Stimulated activated CD4-positive, alpha-beta T cell treated with anti-CD3 and anti-CD28 coated beads, Interleukin-15, amount 100 ng/mL, for 48 hours (primary cell): Measurements from ENCODE around the gene RAX2.

Source experiments
- DNase-seq, 2 donors: peaks; one replicate each; pipeline ENCODE4 v3.0.0-alpha.2; 2020; ENCODE audit warnings: low read depth in 2 of 2

Gene RAX2

GRCh38 chr19:3801412-3802096, 29.5 kb upstream of the RAX2 start:
- peak in 1 of 2 donors; percentile 50 for DNase-seq

GRCh38 chr19:3800996-3801395, 29.0 kb upstream of the RAX2 start:
- DNase-seq, result no peak

GRCh38 chr19:3798137-3798536, 26.1 kb upstream of the RAX2 start:
- DNase-seq, result no peak

DNA sequence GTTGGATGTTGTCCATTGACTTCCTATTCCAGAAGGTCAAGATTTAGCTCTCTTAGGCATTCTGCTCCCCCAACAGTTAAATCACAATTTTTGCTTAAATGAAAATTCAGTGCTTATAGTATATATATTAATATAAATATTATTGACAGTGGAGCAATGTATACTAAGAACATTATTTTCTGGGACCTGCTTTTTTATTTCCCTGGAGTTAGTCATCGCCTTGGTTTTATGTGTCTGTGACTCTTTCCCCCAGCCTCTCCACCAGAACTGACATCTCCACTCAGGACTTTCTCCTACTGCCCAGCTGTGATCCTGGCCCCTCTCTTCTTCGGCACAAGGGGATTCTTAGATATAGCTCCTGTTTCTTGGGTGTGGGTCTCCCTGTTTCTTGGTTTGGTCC, 24.3 kb upstream of the RAX2 start:
- DNase-seq, result no peak

- no peak for DNase-seq
Observed at GRCh38 chr19:3793799-3794198, 21.8 kb upstream of the RAX2 start.

DNA sequence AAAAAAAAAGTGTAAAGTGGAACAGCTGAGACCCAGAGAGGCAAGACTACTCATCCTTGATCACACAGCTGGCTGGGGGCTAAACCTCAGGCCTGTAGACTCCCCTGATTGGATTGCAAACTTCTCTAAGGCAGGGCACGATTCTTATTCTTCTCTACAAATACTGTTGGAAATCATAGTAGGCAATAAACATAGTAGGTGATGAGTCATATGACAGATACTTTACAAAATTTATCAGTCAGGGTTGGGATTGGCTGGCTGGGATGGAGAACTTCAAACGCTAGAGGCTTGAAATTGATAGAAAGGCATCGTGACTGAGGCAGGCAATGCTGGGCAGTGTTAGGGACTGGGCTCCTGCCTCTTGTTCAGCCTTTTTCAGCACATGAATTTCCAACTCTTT, 20.1 kb upstream of the RAX2 start:
- DNase-seq, result no peak

DNA sequence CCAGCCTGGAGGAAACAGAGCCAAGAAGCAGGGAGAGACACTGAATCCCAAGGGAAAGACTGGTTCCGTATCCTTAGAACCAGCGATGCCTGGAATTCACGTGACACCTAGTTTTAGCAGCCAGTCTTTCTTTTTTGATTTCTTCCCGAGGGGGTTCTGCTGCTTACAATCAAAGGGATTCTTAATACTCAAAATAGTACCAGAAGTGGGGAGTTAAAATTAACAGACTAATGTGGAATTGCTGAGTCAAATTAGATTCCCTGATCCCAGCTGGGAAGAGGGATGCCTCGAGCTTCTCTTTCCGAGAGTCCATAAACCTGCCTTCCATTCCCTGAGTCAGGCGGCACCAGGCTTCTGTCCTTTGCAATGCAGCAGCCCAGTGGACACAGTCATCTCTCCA, 18.9 kb upstream of the RAX2 start:
- DNase-seq, result no peak

DNA sequence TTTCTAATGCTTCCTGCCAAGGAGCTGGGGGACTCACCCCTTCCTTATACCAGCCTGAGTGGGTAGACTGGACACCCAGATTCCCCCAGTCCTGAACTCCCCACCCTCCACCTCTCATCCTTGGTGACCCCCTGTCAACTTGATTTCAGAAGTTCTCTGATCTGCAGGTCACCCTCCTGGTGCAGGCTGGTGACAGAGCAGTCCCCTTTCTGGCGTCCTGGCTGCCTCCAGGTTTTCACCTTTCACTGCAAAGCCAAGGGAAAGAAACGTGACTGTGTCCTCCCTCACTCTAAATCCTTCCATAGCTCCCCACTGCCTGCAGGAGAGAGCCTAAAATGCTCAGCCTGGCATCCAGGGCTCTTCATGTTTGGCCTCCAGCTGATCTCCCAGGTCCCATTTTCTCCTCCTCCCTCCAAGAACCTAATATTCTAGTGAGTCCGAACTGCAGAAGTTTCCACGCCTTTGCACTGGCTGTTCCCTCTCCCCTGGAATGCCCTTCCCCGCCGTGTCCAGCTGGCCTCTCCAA, 18.2 kb upstream of the RAX2 start:
- DNase-seq, result no peak

DNA sequence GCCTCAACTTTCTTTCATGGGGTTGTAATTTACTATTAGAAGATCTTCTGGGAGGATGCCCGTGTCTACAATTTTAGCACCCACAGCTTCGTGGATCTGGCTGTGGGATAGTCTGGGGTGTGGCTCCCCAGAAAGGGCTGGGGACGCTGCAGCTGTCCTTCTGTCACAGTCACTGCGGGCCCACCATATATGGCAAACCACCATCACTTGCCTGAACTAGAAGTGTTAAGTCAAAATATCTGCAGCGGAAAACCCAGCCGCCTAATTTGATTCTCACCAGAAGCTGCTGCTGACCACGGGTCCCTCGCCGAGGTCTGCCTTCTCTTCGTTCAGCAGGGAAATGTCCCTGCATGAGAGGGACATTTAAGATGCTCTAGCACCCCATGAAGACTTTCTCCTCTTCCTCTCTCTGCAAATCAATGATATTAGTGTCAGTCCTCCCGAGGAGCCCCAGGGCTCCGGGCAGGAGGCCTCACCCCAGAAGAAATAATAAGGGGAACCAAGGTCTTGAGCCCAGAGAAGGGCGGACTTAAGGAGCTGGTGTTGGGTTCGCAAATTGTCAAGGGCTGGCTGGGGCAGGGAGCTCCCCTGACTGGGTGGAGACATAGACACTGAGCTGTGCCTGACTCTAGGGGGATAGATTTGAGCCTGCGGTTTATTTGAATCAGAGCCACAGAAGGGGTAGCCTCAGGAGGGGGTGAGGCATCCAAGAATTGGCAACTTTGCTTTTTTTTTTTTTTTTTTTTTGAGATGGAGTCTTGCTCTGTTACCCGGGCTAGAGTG, 17.2 kb upstream of the RAX2 start:
- no peak for DNase-seq

- DNase-seq, result no peak
Observed at GRCh38 chr19:3785938-3786824, 14.2 kb upstream of the RAX2 start, which contains the start of gene MATK. MATK (minus strand) TSS chr19:3786381; CDS start chr19:3785135, 1,246 bp downstream.

DNA sequence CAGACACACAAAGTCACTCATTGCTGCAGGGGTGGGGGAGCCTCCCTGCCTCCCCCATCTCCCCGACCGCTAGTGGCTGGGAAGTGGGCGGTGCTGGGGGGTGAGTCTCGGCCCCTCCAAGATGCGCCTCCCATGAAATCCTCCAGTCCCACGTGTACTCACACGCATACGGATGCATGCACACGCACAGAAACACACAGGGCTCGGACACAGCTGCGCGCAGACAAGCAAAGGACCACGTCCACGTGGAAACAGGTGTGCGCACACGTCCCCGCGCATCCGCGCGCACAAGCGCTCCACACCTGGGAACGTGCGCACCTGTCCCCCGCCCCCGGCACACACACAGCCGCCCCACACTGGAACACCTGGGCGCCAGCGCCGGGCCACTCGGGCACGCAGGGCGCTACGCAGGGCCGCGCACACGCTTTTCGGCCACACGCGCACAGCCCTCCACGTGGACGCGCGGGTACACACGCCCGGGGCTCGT, 13.5 kb upstream of the RAX2 start:
- no peak for DNase-seq

DNA sequence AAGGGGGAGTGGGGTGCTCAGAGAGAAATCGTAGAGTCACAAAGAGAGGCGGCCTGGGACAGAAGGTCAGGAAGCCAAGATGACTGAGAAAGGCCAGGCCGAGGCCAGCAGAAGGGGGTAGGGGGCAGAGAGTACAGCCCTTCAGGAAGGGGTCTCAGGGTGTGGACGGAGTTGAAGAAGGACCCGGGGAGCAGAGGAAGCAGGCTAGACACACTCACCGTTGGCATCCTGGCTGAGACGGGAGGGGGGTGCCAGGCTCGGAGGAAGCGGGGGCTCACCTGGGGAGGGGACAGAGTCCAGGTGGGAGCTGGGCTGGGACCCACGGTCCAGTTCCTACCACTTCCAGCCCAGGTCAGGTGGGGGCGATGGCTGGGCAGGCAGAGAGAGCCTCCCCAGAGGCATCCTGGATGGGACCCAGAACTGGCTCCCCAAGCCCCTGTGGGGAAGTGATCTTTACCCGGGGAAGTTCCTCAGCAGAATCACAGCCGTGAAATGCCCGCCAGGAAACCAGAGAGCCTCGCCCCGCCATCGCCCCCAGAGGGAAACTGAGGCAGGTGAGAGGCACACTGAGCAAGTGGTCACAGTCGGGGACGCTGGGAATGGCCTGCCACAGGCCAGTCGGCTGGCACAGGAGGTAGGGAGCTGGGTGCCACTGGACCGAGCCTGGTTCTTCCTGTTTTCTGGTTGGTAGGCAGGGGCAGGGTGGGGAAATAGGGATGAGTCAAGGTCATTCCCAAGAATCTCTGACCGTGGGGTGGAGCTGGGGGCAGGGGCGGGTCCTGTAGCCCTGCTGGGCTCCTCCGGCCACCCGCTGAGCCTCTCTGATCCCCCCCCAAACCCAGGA, 12.8 kb upstream of the RAX2 start:
- DNase-seq, result no peak

- DNase-seq, result peak; percentile 29 to 38
Observed at GRCh38 chr19:3783660-3784584, 11.9 kb upstream of the RAX2 start.

- no peak for DNase-seq
Observed at GRCh38 chr19:3782903-3783302, 10.9 kb upstream of the RAX2 start.

- DNase-seq, result no peak
Observed at GRCh38 chr19:3782330-3782729, 10.3 kb upstream of the RAX2 start.

- DNase-seq, result no peak
Observed at GRCh38 chr19:3781603-3782002, 9.6 kb upstream of the RAX2 start.

- no peak for DNase-seq
Observed at GRCh38 chr19:3780786-3781304, 8.8 kb upstream of the RAX2 start.

- no peak for DNase-seq
Observed at GRCh38 chr19:3778899-3779723, 7.1 kb upstream of the RAX2 start.
